ENCODE results near the gene NUP43. TPM values are rescaled to one million over a fixed set of nuclear protein-coding genes. Genes with fewer than 3 reads are reported as not detected.

NUP43 gene
- total and polyA plus RNA-seq, 10 of the 15 experiments (the other 5 are each of a cell fraction or from before 2014, with no cell fraction given): 8.9 to 54.2 (median 27.7) TPM

GRCh38 chr6:149733089-149733720, 13.1 kb downstream of the NUP43 start:
- ATAC-seq (no peak), FAIRE-seq (no peak), DNase-seq (ENCODE audit: low read depth, low spot score) (no peak)
- Histone ChIP-seq H3K27me3 (replicated peaks in 1 of 2; ENCODE audit: control insufficient read depth in 2 of 2, insufficient read depth in 2 of 2, low read length in 1 of 2) (no peaks in the 10 kb centered on the region), H3K4me3 (no peak overlapping the region), H3K9ac (ENCODE audit: control insufficient read depth, insufficient read depth, low read length) (no peak overlapping the region), H3K79me2 (ENCODE audit: control insufficient read depth, insufficient read depth, low read length) (no peaks in the 10 kb centered on the region), H4K20me1 (ENCODE audit: control insufficient read depth, insufficient read depth) (no peaks in the 10 kb centered on the region), H3K4me1 (ENCODE audit: control insufficient read depth, insufficient read depth, low read length) (no peaks in the 10 kb centered on the region), H3K36me3 (ENCODE audit: control insufficient read depth in 2 of 2, insufficient read depth in 2 of 2, low read length in 1 of 2) (peaks cover 7 to 12% of the 10 kb centered on the region in 2 experiments), H2AFZ (ENCODE audit: control insufficient read depth, low read depth, low read length) (no peak overlapping the region), H3K27ac (ENCODE audit: control insufficient read depth, insufficient read depth) (no peak overlapping the region), H3K4me2 (ENCODE audit: control insufficient read depth, insufficient read depth) (no peak overlapping the region), H3K9me3 (replicated peaks; ENCODE audit: control insufficient read depth, insufficient read depth, low read length) (no peaks in the 10 kb centered on the region)
- ChIA-PET POLR2A (no interaction called here), CTCF (interaction anchor here (1.0 kb wide), 1 partner anchor 13 kb away, joined by 3 read pairs; no protein-coding TSS in a partner anchor), RAD21 (ENCODE audit: unreplicated experiment) (no interaction called here), SMC1A (ENCODE audit: uncharacterized antibody, unreplicated experiment) (no interaction called here)
- in situ Hi-C loops (cut with MboI): no loop called here
- BruUV-seq (replicated peaks): no TSS peak
- intact Hi-C loops (cut with micrococcal nuclease; ENCODE audit: unreplicated experiment): no loop called here
- WGBS (ENCODE audit: insufficient coverage, insufficient replicate concordance, low lambda C conversion rate, missing lambda C conversion rate): 97% methylated on average over 2 of the region's 2 CpGs
- TF ChIP-seq YBX1 (IDR thresholded peaks at IDR 0.05) (no peak), ZBTB33 (IDR thresholded peaks at IDR 0.05) (no peak), BMI1 (IDR thresholded peaks at IDR 0.05; ENCODE audit: borderline replicate concordance) (no peak), SMAD1 (IDR thresholded peaks at IDR 0.05; ENCODE audit: low read depth, partially characterized antibody) (no peak)

GRCh38 chr6:149729824-149730223, 16.5 kb downstream of the NUP43 start:
- no peak overlapping the region for H3K27ac ChIP-seq (ENCODE audit: control insufficient read depth, insufficient read depth)
- FAIRE-seq (no peak), ATAC-seq (no peak), DNase-seq (ENCODE audit: low read depth, low spot score) (no peak)
- in situ Hi-C loops (cut with MboI) (no loop called here), intact Hi-C loops (cut with micrococcal nuclease; ENCODE audit: unreplicated experiment) (loop anchor here (10.0 kb wide), 3 partner anchors 135 to 285 kb away; partner anchors contain the start of gene LRP11)
- SMC1A ChIA-PET (ENCODE audit: uncharacterized antibody, unreplicated experiment): interaction anchor here (0.6 kb wide), 1 partner anchor 68 kb away, joined by 3 read pairs; no protein-coding TSS in a partner anchor
- RAD21 ChIA-PET (ENCODE audit: unreplicated experiment): no interaction called here
- 88% methylated on average over 6 of the region's 8 CpGs for WGBS (ENCODE audit: insufficient coverage, insufficient replicate concordance, low lambda C conversion rate, missing lambda C conversion rate)
- CTCF ChIA-PET: no interaction called here
- no TSS peak for BruUV-seq (replicated peaks)
- H2AFZ ChIP-seq (ENCODE audit: control insufficient read depth, low read depth, low read length): no peak overlapping the region
- peaks cover 5 to 7% of the 10 kb centered on the region in 2 experiments for H3K36me3 ChIP-seq (ENCODE audit: control insufficient read depth in 2 of 2, insufficient read depth in 2 of 2, low read length in 1 of 2)
- no peaks in the 10 kb centered on the region for H3K79me2 ChIP-seq (ENCODE audit: control insufficient read depth, insufficient read depth, low read length)
- H3K4me1 ChIP-seq (ENCODE audit: control insufficient read depth, insufficient read depth, low read length): no peaks in the 10 kb centered on the region
- H4K20me1 ChIP-seq (ENCODE audit: control insufficient read depth, insufficient read depth): no peaks in the 10 kb centered on the region
- no peak overlapping the region for H3K9ac ChIP-seq (ENCODE audit: control insufficient read depth, insufficient read depth, low read length)
- H3K27me3 ChIP-seq (replicated peaks in 1 of 2; ENCODE audit: control insufficient read depth in 2 of 2, insufficient read depth in 2 of 2, low read length in 1 of 2): no peaks in the 10 kb centered on the region
- POLR2A ChIA-PET: no interaction called here
- H3K4me2 ChIP-seq (ENCODE audit: control insufficient read depth, insufficient read depth): no peak overlapping the region
- no peak overlapping the region for H3K4me3 ChIP-seq
- no peaks in the 10 kb centered on the region for H3K9me3 ChIP-seq (replicated peaks; ENCODE audit: control insufficient read depth, insufficient read depth, low read length)
- TF ChIP-seq CBFB (IDR thresholded peaks at IDR 0.05; ENCODE audit: low read depth) (no peak), ZBTB11 (CRISPR knock-in tag; IDR thresholded peaks at IDR 0.05) (no peak), PAX8 (IDR thresholded peaks at IDR 0.05) (no peak), YBX1 (IDR thresholded peaks at IDR 0.05) (no peak), HCFC1 (IDR thresholded peaks at IDR 0.05; ENCODE audit: low read length) (no peak), CREM (IDR thresholded peaks at IDR 0.05; ENCODE audit: low read depth) (no peak), MTA2 (IDR thresholded peaks at IDR 0.05; ENCODE audit: low read depth) (no peak), NR2C1 (IDR thresholded peaks at IDR 0.05) (no peak)

Measured in GM12878 (cell line).